SH-SY5Y (cell line): Measurements from ENCODE around the gene LGI1.

Experiments used
- GATA2 ChIP-seq: IDR thresholded peaks from 2 replicates; pipeline ENCODE4 v1.6.1; 2011; ENCODE audit warnings: mild to moderate bottlenecking, low read depth, low read length
- GATA3 ChIP-seq: IDR thresholded peaks from 2 replicates; pipeline ENCODE4 v1.6.1; 2011; ENCODE audit warnings: low read depth, mild to moderate bottlenecking, low read length, moderate library complexity

The LGI1 gene

DNA sequence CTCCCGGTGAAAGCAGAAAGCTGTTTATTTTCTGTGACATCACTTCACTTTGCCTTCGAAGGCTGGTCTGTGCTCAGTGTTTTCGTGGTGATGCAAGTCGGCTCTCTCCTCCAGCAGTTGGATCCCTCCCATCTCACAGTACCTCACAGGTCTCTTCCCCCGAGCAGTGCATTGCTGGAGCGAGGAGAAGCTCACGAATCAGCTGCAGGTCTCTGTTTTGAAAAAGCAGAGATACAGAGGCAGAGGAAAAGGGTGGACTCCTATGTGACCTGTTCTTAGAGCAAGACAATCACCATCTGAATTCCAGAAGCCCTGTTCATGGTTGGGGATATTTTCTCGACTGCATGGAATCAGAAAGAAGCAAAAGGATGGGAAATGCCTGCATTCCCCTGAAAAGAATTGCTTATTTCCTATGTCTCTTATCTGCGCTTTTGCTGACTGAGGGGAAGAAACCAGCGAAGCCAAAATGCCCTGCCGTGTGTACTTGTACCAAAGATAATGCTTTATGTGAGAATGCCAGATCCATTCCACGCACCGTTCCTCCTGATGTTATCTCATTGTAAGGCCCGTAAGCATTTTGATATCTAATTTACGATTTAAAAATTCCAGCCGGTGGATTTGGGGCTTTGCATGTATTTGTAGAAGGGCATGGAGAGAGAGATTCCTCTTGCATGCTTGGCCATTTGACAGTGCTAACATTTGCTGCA lies at the start of gene LGI1:
Gene LGI1, plus strand, starts transcription at position 136 of the 707 bp plus-strand sequence. Its CDS starts 209 bp downstream, at position 345.
- TF ChIP-seq GATA3 (peak; percentile 82), GATA2 (peak; percentile 92)

DNA sequence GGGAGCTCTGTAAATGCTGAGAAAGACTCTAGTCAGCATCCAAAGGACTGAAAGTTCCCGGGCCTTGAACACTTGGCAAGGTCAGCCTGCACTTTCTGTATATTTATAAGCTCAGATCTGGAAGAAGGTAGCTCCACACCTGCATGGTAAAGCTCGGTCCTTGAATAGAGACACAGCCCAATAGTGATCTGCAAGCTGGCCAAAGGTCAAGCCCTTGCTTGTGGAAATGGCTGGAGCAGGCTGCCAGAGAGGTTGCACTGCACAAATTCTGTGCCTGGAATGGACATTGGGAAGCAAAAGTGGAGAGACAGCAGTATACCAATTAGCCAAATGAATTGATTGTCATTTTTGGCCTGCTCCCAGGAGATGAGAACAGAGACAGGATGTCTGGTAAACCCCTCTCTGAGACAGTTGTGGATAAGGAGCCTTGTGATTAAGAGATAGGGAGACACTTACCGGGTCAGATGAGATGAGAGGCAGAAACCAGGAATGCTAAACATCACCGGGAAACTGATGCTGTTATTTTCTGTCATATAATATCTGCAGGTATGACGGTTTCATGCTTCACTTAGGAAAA lies 47.3 kb upstream of the LGI1 start:
- TF ChIP-seq GATA3 (no peak), GATA2 (peak; percentile 76)

DNA sequence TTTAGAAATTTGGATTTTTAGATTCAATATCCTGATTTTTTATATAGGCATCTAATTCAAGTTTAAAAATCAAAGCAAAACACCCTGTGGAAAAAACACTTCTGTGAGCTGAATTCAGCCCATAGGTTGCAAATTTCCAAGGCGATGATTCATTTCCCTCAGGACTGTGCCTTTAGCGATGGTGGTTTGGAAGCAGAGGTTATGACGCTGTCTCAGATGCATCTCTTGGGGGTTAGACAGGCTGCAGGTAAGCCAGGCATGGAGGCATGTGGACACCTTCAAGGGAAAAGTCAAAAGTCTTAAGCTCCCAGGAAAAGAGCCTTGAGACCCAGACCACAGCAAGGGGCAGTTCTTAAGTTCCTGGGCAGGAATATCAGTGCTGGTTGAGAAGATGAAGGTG lies 45.8 kb upstream of the LGI1 start:
- TF ChIP-seq GATA3 (no peak), GATA2 (no peak)

DNA sequence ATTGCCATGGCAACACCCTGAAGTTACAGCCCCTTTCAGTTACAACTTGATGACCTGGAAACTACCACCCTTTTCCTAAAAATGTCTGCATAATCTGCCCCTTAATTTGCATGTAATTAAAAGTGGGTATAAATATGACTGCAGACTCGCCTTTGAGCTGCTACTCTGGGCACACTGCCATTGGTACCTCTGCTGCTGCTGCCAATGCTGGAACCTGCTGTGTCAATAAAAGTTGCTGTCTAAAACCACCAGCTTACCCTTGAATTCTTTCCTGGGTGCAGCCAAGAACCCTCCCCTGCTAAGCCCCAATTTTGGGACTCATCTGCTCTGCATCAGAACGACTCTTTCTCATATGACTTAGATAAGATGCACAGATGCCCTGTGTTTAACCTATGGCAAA lies 45.1 kb upstream of the LGI1 start:
- TF ChIP-seq GATA2 (no peak), GATA3 (no peak)

GRCh38 chr10:93715345-93715744 lies 42.4 kb upstream of the LGI1 start:
- TF ChIP-seq GATA3 (no peak), GATA2 (no peak)

DNA sequence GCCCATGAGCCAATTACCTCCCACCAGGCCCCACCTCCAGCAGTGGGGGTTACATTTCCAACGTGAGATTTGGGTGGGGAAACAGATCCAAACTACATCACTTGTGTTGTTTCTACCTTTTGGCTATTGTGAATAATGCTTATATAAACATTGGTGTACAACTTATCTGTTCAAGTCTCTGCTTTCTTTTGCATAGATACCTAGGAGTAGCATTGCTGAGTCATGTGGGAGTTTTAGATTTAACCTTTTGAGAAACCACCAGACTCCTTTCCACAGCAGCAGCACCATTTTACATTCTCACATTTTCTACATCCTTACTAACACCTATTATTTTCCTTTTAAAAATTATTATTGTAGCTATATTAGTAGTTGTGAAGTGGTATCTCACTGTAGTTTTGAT lies 41.0 kb upstream of the LGI1 start:
- no peak for TF ChIP-seq GATA2
- no peak for TF ChIP-seq GATA3

DNA sequence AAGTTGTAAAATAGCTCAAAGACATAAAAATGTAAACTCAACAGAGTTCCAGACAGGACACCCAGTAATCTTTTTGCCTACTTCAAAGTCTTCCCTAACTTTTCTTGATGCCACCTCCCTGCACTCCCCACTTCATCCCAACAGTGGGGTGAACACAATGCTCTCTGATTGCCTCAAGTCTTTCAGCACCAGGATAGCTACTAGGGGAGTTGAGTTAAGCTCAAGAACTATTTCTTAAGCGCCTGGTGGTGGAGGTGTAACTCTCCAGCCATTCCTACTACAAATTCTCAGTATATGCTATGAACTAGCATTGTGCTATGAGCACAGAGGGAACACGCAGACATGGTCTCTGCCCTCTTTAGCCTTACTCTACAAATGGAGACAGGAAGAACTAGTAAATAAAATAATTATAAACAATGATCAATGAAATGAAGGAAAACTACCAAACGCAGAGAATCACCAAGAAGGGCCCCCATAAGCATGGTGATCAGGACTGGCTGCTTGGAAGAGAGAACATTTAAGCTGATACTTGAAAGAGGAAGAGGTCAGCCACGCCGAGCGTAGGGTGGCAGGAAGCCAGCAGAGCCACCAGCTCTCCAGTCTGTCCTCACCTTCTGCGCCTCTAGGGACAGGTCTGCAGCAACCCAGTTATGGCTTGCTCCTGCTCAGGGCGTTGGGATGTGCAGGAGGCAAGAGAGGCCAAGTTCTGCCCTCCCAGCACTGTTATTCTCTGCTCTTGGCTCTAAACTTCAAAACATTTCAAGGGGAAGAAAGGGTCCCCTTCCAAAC lies 38.6 kb upstream of the LGI1 start:
- no peak for TF ChIP-seq GATA3

DNA sequence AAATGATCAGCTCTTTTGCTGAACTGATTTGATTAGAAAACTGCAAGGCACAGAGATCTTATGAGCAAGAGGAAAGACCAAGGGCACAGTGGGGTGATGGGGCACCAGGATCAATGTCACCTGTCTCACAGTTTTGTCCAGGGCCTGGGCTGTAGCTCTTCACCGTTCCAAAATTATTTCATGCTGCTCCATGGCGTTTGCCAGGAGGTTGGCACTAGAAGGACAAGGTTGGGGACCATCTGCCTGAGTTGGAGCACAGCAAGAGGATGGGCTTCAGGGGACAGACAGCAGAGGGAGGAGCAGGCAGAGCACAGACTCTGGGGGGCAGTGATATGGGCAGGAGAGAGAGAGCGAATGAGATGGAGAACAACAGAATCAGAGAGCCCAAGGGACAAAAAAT lies 37.8 kb upstream of the LGI1 start:
- TF ChIP-seq GATA2: no peak
- TF ChIP-seq GATA3: no peak

DNA sequence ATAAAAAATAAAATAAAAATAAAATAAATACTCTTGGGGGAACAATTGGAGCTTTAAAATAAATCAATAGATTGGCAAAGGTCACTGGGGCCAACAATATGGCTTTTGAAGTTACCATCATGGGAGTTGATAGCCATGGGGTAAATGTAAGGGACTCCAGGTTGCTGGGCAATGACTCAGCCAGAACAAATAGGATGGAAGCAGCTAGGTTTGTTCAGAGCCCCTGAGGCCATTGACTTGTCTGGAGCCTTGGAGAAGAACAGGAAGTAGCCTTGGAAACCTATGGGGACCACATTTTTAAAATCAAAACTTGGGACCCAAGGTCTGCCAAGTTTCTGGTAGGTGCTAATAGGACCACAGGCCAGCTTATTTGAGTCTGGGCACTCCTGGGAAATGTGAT lies 35.2 kb upstream of the LGI1 start:
- TF ChIP-seq GATA2 (no peak), GATA3 (no peak)

GRCh38 chr10:93723153-93723552 lies 34.6 kb upstream of the LGI1 start:
- no peak for TF ChIP-seq GATA2
- no peak for TF ChIP-seq GATA3

- TF ChIP-seq GATA3 (no peak), GATA2 (no peak)
Observed at GRCh38 chr10:93726024-93726423, 31.7 kb upstream of the LGI1 start.

DNA sequence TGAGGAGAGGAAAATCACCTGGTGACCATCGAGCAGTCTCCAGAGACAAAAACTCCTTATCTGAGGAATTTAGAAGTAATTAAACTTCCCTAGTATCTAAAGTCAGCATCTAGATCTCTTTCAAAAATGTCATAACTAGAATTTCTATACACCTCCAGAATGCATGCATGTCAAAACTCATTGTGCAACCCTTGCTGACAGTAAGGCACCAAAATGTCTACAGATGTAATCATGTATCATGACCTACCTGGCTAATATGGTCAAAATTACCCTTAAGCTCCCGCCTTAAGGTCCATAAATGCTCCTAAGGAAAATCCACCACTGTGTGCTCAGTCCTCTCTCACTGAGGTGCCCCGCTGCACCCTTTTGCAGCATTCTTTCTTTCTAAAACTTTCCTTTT lies 16.4 kb upstream of the LGI1 start:
- no peak for TF ChIP-seq GATA3
- no peak for TF ChIP-seq GATA2

- TF ChIP-seq GATA2 (no peak), GATA3 (no peak)
Observed at GRCh38 chr10:93742633-93743349, 14.9 kb upstream of the LGI1 start.

- TF ChIP-seq GATA2: no peak
- TF ChIP-seq GATA3: no peak
Observed at GRCh38 chr10:93745408-93746065, 12.2 kb upstream of the LGI1 start.

GRCh38 chr10:93746844-93747284 lies 10.9 kb upstream of the LGI1 start:
- no peak for TF ChIP-seq GATA2
- no peak for TF ChIP-seq GATA3
